CD4-positive, alpha-beta T cell treated with Interleukin-2 at 100 ng/mL for 4 hours (primary cell): ENCODE results near the gene HPCAL1.

Experiments
- DNase-seq: peaks from one replicate; pipeline ENCODE4 v3.0.0-alpha.2; 2020; ENCODE audit warnings: low spot score

Gene HPCAL1

GRCh38 chr2:10324095-10324832 is 21.6 kb downstream of the HPCAL1 start:
- DNase-seq, result no peak

GRCh38 chr2:10325278-10326145 is 22.8 kb downstream of the HPCAL1 start:
- DNase-seq, result no peak

GRCh38 chr2:10326151-10326616 is 23.5 kb downstream of the HPCAL1 start:
- DNase-seq, result no peak

GRCh38 chr2:10326707-10327594 is 24.2 kb downstream of the HPCAL1 start:
- no peak for DNase-seq

GRCh38 chr2:10327896-10328669 is 25.4 kb downstream of the HPCAL1 start:
- no peak for DNase-seq

- DNase-seq, result no peak
These were observed 26.2 kb downstream of the HPCAL1 start for GRCh38 chr2:10328670-10329579.

- no peak for DNase-seq
These were observed 26.8 kb downstream of the HPCAL1 start for GRCh38 chr2:10329580-10329879.

GRCh38 chr2:10329880-10330699 is 27.4 kb downstream of the HPCAL1 start:
- DNase-seq, result peak; percentile 42

- DNase-seq, result no peak
These were observed 28.0 kb downstream of the HPCAL1 start for GRCh38 chr2:10330700-10331026.

GRCh38 chr2:10331027-10331701 is 28.5 kb downstream of the HPCAL1 start:
- DNase-seq, result peak; percentile 61

GRCh38 chr2:10331702-10332401 is 29.1 kb downstream of the HPCAL1 start:
- DNase-seq, result peak; percentile 49

- DNase-seq, result no peak
These were observed 29.9 kb downstream of the HPCAL1 start for GRCh38 chr2:10332402-10333246.

GRCh38 chr2:10333247-10333613 is 30.5 kb downstream of the HPCAL1 start:
- no peak for DNase-seq

- no peak for DNase-seq
These were observed 31.3 kb downstream of the HPCAL1 start for GRCh38 chr2:10333966-10334365.

GRCh38 chr2:10335046-10335840 is 32.5 kb downstream of the HPCAL1 start:
- DNase-seq, result no peak

- DNase-seq, result no peak
These were observed 33.6 kb downstream of the HPCAL1 start for GRCh38 chr2:10336283-10336682.
